ENCODE results near the gene ENO2. TPM values are rescaled to one million over a fixed set of nuclear protein-coding genes. Genes with fewer than 3 reads are reported as not detected.

ENO2 gene
- total RNA-seq, 2 experiments from 2014 or later, result 315 to 330 TPM

GRCh38 chr12:6939191-6939540, 24.8 kb downstream of the ENO2 start:
- intact Hi-C loops (cut with micrococcal nuclease), result no loop called here
- ATAC-seq (no peak), DNase-seq (no peak)
- Mint-ChIP-seq H3K9me3 (no peaks in the 10 kb centered on the region), H3K4me1 (ENCODE audit: low read depth) (peaks cover 51% of the 10 kb centered on the region), H3K27me3 (no peaks in the 10 kb centered on the region), H3K27ac (peak overlapping the region; percentile 77), H3K36me3 (ENCODE audit: low read depth) (peaks cover 40% of the 10 kb centered on the region), H3K4me3 (peak overlapping the region; percentile 83)
- TF ChIP-seq CTCF (IDR thresholded peaks at IDR 0.05), result no peak
- POLR2A ChIA-PET, result interaction anchor here (1.9 to 36.0 kb wide), 6 partner anchors 13 to 70 kb away, joined by 4 to 1266 read pairs (median 48); partner anchors contain the start of genes ATN1, C12orf57, EMG1 and PHB2
- CTCF ChIA-PET, result interaction anchor here (2.2 to 22.8 kb wide), 5 partner anchors 9 to 67 kb away, joined by 6 to 460 read pairs (median 29); partner anchors contain the start of genes ATN1 and SPSB2

GRCh38 chr12:6941267-6941666, 26.9 kb downstream of the ENO2 start:
- no peak for ATAC-seq
- no peak for TF ChIP-seq CTCF (IDR thresholded peaks at IDR 0.05)
- Mint-ChIP-seq H3K36me3 (ENCODE audit: low read depth) (peaks cover 40% of the 10 kb centered on the region), H3K4me3 (no peak overlapping the region), H3K27ac (peak overlapping the region; percentile 24), H3K9me3 (no peaks in the 10 kb centered on the region), H3K27me3 (no peaks in the 10 kb centered on the region), H3K4me1 (ENCODE audit: low read depth) (peaks cover 45% of the 10 kb centered on the region)
- ChIA-PET POLR2A (interaction anchor here (1.3 to 36.0 kb wide), 4 partner anchors 13 to 90 kb away, joined by 4 to 1266 read pairs (median 144); partner anchors contain the start of genes ATN1, C12orf57, CDCA3 and EMG1), CTCF (interaction anchor here (1.1 to 22.8 kb wide), 3 partner anchors 15 to 27 kb away, joined by 4 to 460 read pairs (median 108); partner anchors contain the start of gene ATN1)
- DNase-seq, result no peak
- intact Hi-C loops (cut with micrococcal nuclease), result loop anchor here (10.0 kb wide), 1 partner anchor 164 kb away; the partner anchor contains the start of gene C1RL

- no peaks in the 10 kb centered on the region for H3K27me3 Mint-ChIP-seq
- H3K36me3 Mint-ChIP-seq (ENCODE audit: low read depth), result peaks cover 37% of the 10 kb centered on the region
- POLR2A ChIA-PET, result interaction anchor here (1.3 to 36.0 kb wide), 5 partner anchors 13 to 90 kb away, joined by 4 to 1266 read pairs (median 90); partner anchors contain the start of genes ATN1, C12orf57, CDCA3 and EMG1
- CTCF ChIA-PET, result interaction anchor here (1.0 to 22.8 kb wide), 4 partner anchors 15 to 69 kb away, joined by 3 to 460 read pairs (median 56); partner anchors contain the start of gene ATN1
- H3K4me3 Mint-ChIP-seq, result no peak overlapping the region
- no peaks in the 10 kb centered on the region for H3K9me3 Mint-ChIP-seq
- H3K27ac Mint-ChIP-seq, result no peak overlapping the region
- H3K4me1 Mint-ChIP-seq (ENCODE audit: low read depth), result peaks cover 41% of the 10 kb centered on the region
- no peak for TF ChIP-seq CTCF (IDR thresholded peaks at IDR 0.05)
- ATAC-seq, result no peak
- DNase-seq, result no peak
- intact Hi-C loops (cut with micrococcal nuclease), result loop anchor here (2.0 to 10.0 kb wide), 2 partner anchors 77 to 163 kb away; partner anchors contain the start of genes C1RL and LPCAT3
Observed at GRCh38 chr12:6941782-6942181, 27.4 kb downstream of the ENO2 start.

- TF ChIP-seq CTCF (IDR thresholded peaks at IDR 0.05), result no peak
- intact Hi-C loops (cut with micrococcal nuclease), result loop anchor here (2.0 to 10.0 kb wide), 2 partner anchors 77 to 163 kb away; partner anchors contain the start of genes C1RL and LPCAT3
- DNase-seq (no peak), ATAC-seq (no peak)
- H3K36me3 Mint-ChIP-seq (ENCODE audit: low read depth), result peaks cover 39% of the 10 kb centered on the region
- peak overlapping the region; percentile 85 for H3K4me3 Mint-ChIP-seq
- H3K27me3 Mint-ChIP-seq, result no peaks in the 10 kb centered on the region
- POLR2A ChIA-PET, result interaction anchor here (1.3 to 36.0 kb wide), 6 partner anchors 3 to 91 kb away, joined by 4 to 1266 read pairs (median 130); partner anchors contain the start of genes ATN1, C12orf57, CDCA3 and EMG1
- CTCF ChIA-PET, result interaction anchor here (1.0 to 22.8 kb wide), 3 partner anchors 18 to 70 kb away, joined by 3 to 460 read pairs (median 21); no protein-coding TSS in a partner anchor
- H3K9me3 Mint-ChIP-seq, result no peaks in the 10 kb centered on the region
- H3K27ac Mint-ChIP-seq, result peak overlapping the region; percentile 93
- H3K4me1 Mint-ChIP-seq (ENCODE audit: low read depth), result peaks cover 46% of the 10 kb centered on the region
Observed at GRCh38 chr12:6942331-6942665, 27.9 kb downstream of the ENO2 start.

GRCh38 chr12:6943389-6943721, 29.0 kb downstream of the ENO2 start:
- no peaks in the 10 kb centered on the region for H3K27me3 Mint-ChIP-seq
- H3K4me1 Mint-ChIP-seq (ENCODE audit: low read depth), result peaks cover 53% of the 10 kb centered on the region
- peaks cover 42% of the 10 kb centered on the region for H3K36me3 Mint-ChIP-seq (ENCODE audit: low read depth)
- peak; percentile 88 for DNase-seq
- H3K9me3 Mint-ChIP-seq, result no peaks in the 10 kb centered on the region
- TF ChIP-seq CTCF (IDR thresholded peaks at IDR 0.05), result no peak
- ATAC-seq, result peak; percentile 53
- CTCF ChIA-PET, result interaction anchor here (0.7 to 22.8 kb wide), 10 partner anchors 15 to 169 kb away, joined by 3 to 460 read pairs (median 19); partner anchors contain the start of genes ATN1, C1RL, ENO2 and LPCAT3
- intact Hi-C loops (cut with micrococcal nuclease), result loop anchor here (2.0 to 10.0 kb wide), 2 partner anchors 75 to 161 kb away; partner anchors contain the start of genes C1RL and LPCAT3
- peak overlapping the region; percentile 93 for H3K27ac Mint-ChIP-seq
- peak overlapping the region; percentile 85 for H3K4me3 Mint-ChIP-seq
- POLR2A ChIA-PET, result interaction anchor here (0.7 to 36.0 kb wide), 45 partner anchors 4 to 516 kb away, joined by 3 to 1266 read pairs (median 6); partner anchors contain the start of genes ATN1, C12orf57, C1R and C1RL
